GM21526 (cell line): Measurements from ENCODE around the gene CARD8.
A peak's percentile ranks its signal among the peaks of the same experiment; 100 is the strongest.
"Not testable (repeated sequence)": the region's sequence is repeated elsewhere in the genome, so short reads cannot be mapped to it uniquely, and the experiment has no call there.

Experiments
- ATAC-seq: cut with Tn5 transposase; IDR thresholded peaks from one replicate; pipeline ENCODE4 v1.9.1; 2021; ENCODE audit warnings: moderate library complexity; ENCODE audit not compliant: unreplicated experiment, low FRiP score

CARD8 gene

DNA sequence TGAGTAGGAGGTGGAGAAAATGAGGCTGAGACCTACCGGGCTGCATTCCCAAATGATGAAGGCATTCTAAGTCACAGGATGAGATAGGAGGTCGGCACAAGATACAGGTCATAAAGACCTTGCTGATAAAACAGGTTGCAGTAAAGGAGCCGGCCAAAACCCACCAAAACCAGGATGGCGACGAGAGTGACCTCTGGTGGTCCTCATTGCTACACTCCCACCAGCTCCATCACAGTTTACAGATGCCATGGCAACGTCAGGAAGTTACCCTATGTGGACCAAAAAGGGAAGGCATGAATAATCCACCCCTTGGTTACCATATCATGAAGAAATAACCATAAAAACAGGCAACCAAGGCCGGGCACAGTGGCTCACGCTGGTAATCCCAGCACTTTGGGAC lies 9.6 kb upstream of the CARD8 start:
- not testable (repeated sequence) for ATAC-seq

DNA sequence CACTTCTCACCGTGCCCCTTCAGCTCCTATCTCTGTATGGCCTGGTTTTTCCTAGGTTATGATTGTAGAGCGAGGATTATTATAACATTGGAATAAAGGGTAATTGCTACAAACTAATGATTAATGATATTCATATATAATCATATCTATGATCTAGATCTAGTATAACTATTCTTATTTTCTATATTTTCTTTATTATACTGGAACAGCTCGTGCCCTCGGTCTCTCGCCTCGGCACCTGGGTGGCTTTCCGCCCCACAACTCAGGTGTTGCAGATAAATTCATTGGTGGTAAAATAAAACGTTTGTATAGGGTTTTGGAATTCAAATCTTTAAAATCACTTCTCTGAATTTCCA lies 4.6 kb upstream of the CARD8 start:
- ATAC-seq, result not testable (repeated sequence)

DNA sequence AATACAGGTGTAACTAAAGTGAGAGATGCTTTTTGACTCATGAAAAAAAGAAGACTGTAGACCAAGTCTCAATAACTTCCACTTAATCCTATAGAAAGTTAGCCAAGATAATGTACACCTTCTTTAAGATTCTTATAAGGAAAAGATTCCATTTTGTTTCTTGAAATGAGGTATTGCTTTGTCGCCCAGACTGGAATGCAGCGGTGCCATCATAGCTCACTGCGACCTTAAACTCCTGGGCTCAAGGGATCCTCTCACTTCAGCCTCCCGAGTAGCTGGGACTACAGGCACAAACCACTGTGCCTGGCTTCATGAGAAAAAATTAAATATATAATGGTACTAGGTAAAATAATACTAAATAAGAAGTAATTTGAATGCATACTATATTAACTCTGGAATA lies 3.3 kb upstream of the CARD8 start:
- ATAC-seq, result not testable (repeated sequence)

DNA sequence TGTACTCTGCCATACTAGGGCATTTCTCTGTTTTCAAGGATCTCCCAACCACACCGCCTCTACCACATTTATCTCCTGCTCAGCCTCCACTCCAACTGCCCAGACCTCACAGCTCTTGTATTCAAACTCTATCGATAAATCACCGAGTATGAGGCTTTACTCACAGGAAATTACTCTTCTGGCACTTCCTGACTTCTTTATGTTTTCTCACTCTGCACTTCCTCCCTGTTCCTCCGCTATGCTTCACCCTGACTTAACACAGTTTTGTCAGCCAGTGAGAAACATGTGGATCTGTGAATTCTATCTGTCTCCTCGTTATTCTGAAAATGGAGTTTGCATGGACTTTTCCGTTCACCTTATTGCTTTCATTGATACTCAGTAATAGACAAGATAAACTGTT lies 2.6 kb upstream of the CARD8 start:
- ATAC-seq, result no peak

DNA sequence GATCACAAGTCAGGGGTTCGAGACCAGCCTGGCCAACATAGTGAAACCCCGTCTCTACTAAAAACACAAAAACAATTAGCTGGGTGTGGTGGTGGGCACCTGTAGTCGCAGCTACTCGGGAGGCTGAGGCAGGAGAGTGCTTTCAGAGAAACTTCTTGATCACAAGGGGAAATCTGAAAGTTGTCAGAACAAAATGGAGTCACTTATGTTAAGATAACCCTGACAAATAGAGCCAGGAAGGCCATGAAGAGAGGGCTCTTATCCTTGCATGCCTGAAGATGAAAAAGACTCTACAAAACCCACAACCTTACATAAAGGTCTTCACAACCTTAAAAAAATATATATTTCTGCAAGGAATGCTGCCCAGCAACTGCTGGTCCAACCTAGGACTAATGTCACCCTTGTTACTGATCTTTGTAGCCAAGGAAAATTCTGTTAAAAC lies 1.2 kb downstream of the CARD8 start:
- no peak for ATAC-seq

DNA sequence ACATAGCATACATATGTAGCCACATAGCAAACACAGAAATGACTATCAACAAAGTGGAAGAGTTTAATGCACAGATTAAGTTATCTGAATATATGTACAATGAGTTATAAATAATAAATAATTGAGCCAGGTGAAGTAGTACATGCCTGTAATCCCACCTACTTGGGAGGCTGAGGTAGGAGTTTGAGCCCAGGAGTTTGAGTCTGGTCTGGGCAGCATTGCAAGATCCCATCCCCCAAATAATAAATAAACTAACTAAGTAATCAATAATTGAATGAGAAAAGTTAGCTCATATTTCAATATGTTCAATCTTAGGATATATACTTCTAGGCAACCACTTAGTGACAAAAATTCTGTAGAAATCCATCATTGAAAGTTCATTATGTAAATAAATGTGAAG lies 1.7 kb downstream of the CARD8 start:
- no peak for ATAC-seq

DNA sequence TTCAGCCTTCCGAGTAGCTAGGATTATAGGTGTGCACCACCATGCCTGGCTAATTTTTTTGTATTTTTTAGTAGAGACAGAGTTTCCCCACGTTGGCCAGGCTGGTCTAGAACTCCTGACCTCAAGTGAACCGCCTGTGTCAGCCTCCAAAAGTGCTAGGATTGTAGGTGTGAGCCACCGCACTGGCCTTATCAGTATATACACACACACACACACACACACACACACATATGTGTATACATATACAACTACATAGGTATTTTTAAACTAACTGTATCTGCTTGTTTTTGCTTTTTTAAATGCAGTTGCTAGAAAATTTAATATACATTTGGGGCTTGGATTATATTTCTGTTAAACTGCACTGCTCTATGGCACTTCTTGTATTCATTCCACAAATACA lies 3.1 kb downstream of the CARD8 start:
- ATAC-seq, result no peak

DNA sequence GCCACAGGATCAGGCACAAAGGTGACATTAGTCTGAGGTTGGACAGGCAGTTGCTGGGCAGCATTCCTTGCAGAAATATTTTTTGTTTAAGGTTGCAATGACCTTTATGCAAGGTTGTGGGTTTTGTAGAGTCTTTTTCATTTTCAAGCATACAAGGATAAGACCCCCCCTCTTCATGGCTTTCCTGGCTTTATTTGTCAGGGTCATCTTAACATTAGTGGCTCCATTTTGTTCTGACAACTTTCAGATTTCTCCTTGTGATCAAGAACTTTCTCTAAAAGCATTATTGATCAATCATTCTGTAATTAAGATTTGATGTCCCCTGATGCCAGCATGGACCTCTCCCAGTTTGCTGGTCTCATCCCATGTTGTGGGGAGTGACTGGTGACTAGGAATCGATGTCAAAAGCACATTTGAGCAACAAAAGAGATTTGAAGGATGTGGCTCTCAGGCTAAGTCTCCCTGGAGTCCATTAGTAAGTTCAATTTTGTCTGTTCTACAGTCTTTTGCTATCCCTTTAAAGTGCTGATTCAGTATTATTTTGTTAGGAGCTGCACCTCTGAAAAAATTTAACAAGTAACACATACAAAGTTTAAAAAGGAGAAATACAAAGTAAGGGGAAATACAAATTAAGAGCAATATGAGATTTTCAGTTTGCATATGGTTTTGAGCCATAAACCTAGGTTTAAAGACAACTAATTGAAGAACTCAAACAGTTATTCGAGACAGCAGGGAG lies 5.3 kb downstream of the CARD8 start:
- ATAC-seq, result no peak

DNA sequence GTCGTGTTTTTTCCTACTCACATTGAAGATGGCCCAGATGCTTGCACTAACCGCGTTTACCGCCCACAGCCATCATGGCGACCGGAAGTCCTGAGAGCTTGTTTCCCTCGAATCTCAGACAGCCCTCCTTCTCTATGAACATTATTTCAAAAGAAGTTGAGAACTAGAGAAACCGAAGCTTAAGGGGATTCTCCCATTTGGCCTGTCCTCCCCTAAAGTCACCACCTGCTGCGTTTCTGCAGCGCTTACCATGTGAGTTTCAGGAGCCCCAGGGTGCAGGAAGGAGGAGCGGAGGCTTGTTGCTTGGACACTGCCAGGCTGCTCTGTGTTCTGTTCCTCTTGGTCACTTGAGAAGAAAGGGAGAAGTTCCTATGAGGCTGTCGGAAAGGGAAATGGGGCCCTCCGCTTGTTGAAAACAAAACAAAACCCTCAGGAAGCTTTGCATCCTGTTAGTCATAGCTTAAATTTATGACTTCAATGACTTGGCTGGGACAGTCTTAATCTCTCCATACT lies 6.2 kb downstream of the CARD8 start:
- peak; percentile 55 for ATAC-seq

DNA sequence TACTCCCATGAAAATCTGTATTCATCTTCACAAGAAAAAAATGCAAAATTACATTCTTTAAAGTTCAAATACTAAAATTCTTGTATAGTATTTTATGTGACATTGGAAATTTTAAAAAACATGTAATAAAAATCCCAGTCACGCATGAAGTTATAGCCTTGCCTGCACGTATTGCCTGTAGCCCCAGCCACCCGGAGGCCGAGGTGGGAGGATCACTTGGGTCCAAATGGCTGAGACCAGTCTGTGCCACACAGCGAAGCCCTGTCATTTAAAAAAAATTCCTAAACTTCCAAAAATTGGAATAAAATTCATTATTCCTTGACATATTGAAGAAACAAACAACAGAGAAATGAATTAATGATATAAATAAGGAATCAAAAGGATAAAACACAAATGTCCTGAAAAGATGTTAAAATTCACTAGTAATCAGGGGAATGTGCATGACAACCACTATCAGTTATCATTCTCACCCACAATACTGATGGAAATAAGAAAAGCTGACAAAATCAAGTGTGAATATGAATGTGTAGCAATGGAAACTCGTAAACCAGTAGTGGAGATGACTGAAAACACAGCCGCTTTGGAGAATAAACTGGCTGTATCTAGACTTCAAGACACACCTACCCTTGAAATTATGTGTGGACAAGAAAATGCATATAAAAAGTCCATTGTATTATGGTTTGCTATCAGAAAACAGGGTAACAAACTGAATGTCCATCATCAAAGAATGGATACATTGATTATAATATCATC lies 7.5 kb downstream of the CARD8 start:
- ATAC-seq, result no peak

DNA sequence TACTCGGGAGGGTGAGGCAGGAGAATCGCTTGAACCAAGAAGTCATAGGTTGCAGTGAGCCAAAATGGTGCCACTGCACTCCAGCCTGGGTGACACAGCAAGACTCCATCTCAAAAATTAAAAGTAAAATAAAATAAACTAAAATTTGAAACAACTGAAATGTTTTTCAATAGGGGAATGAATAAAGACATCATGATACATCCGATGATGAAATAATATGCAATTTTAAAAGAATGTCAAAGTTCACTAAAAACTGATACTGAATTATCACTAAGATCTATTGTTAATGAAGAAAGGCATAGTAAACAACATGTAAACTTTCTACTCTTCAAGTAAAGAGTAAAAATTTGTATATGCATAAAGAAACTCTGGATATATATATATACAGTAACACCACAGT lies 8.5 kb downstream of the CARD8 start:
- no peak for ATAC-seq

DNA sequence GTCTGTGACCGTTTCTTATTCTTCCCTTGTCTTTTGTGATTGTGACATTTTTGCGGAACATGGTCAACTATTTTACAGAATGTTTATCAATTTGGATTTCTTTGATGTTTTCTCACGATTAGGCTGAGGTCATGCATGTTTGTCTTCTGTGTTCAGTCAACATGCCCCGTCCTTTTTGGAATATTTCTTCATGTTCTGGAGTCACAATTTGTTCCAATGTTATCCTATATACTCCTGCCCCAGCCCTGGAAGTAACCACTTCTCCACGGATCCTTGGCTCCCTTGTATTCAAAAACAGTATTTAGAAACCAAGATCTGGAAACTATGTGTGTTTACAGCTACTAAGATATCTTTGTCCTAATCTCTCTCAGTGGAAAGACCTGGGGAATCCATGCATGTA lies 9.6 kb downstream of the CARD8 start:
- ATAC-seq, result no peak

DNA sequence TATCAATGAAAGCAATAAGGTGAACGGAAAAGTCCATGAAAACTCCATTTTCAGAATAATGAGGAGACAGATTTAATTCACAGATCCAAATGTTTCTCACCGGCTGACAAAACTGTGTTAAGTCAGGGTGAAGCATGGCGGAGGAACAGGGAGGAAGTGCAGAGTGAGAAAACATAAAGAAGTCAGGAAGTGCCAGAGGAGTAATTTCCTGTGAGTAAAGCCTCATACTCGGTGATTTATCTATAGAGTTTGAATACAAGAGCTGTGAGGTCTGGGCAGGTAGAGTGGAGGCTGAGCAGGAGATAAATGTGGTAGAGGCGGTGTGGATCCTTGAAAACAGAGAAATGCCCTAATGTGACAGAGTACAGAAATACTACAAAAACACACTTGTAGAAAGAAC lies 11.4 kb downstream of the CARD8 start:
- no peak for ATAC-seq

DNA sequence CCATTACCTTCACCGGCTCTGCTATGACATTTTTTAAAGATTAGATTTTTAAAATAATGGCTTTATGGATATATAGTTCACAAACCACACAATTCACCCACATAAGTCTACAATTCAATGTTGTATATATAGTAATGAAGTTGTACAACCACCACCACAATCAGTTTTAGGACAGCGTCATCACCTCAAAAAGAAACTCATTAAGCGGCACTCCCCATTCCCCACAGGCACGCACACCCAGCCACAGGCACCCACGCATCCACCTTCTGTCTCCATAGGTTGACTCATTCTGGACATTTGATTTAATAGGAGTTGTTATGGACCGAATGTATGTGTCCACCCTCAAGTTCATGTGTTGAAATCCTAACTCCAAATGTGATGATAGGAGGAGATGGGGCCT lies 13.9 kb downstream of the CARD8 start:
- not testable (repeated sequence) for ATAC-seq

DNA sequence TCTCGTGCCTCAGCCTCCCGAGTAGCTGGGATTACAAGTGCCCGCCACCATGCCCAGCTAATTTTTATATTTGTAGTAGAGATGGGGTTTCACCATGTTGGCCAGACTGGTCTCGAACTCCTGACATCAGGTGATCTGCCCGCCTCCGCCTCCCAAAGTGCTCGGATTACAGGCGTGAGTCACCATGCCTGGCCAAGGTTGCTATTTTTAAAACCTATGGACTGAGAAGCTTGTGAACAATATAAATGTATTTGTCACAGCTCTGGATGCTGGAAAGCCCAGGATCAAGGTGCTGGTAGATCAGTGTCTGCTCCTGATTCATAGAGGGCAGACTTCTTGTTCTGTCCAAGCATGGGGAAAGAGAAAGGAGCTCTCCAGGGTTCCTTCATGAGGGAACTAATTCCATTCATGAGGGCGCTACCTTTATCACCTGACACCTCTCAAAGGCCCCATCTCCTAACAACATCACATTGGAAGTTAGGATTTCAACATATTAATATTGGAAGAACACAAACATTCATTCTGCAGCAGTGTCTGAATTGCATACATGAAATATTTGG lies 16.1 kb downstream of the CARD8 start:
- no peak for ATAC-seq

DNA sequence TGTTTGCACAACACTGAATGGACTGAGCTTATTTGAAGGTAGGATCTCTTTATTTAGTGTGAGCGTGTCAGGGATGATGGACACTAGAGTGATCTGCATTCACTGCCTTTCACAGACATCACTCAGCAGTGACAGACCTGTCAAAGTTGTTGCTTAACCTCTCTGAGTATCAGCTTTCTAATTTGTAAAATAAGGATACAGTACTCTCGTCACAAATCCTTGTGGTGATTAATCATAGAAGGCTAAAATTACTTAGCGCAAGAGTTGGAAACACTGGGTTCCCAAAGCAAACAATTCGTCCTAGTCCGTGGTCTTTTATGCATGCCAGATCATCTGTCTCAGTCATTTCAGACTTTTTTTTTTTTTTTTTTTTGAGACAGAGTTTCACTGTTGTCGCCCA lies 16.6 kb downstream of the CARD8 start:
- no peak for ATAC-seq

DNA sequence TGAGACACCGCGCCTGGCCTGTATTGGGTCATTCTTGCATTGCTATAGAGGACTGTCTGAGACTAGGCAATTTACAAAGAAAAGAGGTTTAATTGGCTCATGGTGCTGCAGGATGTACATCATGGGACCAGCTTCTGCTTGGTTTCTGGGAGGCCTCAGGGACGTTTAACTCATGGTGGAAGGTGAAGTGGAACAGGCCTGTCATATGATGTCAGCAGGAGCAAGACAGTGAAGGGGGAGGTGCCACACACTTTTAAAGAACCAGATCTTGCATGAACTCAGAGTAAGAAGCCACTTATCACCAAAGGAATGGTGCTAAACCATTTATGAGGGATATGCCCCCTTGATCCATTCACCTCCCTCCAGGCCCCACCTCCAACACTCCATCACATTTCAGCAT lies 18.7 kb downstream of the CARD8 start:
- ATAC-seq, result no peak

DNA sequence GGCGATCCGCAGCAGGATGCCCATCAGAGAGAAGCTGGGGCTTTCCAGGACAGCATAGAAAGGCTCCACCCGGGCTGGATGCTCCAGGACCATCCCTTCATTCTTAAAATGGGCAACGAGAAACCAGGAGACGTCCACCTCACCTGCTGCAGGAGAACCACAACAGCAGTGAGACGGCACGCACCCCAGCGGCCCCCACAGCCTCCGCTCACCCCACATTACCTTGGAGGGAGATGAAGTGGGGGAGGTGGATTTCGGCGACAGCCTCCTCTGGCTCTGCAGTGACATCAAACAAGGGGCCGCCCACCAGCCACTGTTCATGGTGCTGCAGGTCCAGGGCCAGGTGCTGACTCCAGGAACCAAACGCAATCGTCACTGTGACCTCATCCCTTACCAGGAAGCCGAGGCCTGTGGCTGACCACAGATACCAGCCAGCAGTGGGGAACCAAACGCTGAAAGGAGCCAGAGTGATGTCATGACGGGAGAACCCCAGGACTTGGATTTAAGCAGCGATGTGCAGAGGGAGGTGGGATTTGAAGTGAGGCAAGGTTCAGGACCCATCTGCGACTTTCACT lies 25.1 kb downstream of the CARD8 start:
- ATAC-seq, result no peak

DNA sequence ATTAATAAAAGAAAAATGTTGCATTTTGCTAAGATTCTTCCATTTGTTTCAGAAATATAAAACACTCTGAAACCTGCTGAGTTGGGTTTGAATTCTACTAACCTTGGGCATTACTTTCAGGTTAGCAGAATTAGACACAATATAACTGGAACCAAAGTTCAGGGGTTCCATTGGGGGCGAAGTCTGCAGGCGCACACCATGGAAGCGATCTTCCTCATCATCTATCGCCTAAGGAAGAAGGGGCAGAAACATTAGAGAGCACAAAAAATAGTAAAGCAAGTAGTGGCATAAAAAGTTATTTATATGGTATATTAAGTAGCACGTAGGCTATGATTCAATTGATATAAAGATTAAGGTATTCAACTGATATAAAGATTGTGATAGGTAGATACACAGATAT lies 34.1 kb downstream of the CARD8 start:
- no peak for ATAC-seq

DNA sequence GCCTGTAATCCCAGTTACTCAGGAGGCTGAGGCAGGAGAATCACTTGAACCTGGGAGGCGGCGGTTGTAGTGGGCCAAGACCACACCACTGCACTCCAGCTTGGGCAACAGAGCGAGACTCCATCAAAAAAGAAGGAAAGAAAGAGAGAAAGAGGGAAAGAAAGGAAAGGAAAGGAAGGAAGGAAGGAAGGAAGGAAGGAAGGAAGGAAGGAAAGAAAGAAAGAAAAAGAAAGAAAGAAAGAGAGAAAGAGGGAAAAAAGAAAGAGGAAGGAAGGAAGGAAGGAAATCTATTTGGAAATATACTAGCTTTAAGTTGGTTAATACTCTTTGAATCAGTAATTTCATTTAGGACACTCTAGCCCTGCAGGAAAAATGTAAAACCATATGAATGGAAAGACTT lies 34.9 kb downstream of the CARD8 start:
- ATAC-seq, result not testable (repeated sequence)

DNA sequence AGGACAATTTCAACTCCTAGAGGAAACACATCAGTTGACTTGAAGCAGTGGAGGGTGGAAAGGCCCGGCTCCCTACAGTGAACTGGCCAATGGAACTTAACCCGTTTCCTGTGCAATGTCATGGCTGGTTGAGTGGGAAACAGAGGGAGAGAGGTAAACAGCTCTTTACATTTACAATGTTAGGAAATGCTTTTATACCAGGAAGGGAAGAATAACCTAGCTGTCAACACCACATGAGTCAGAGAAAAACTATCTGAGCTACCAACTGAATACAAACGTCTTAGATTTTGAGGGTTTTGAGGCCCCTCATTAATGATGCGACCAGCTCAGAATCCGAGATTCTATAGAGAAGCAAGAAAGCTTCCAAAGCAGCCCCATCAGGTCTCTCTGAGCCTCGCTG lies 36.7 kb downstream of the CARD8 start:
- ATAC-seq, result no peak
